K562 (cell line): ENCODE data around the gene TNFAIP1. TPM values are rescaled to one million over a fixed set of nuclear protein-coding genes. Genes with fewer than 3 reads are reported as not detected.

Experiments used
- ATAC-seq: fragments of 200-7000 bp; cut with Tn5 transposase; 3 replicates; pipeline ENCODE4 v1.9.1; 2020; ENCODE audit warnings: moderate library complexity
- BruUV-seq: library from RNA; stranded (reverse); fragments of 400-500 nt; replicated peaks from 2 replicates; lab custom pipeline; 2021; lab: Mats Ljungman, UMichigan
- CTCF ChIA-PET: fragments of 300-600 bp; formaldehyde crosslinking; extraction: SDS; loops from one replicate; lab custom pipeline; 2021; ENCODE audit warnings: low intra/inter-chr PET ratio; lab: Yijun Ruan, JAX
- POLR2A ChIA-PET: fragments of 300-600, 350-650 bp; sonication (Branson Sonifier 250); formaldehyde crosslinking; extraction: SDS; loops from one replicate; lab custom pipeline; 2021; ENCODE audit warnings: antibody characterized with exemption, inconsistent platforms; lab: Yijun Ruan, JAX
- DNase-seq, 4 experiments: peaks; one replicate each; pipeline versions ENCODE4 v3.0.0 to v3.0.0-alpha.2; 2011 to 2018; ENCODE audit warnings: low spot score in 3 of 4, mixed read lengths in 3 of 4; ENCODE audit errors: extremely low read depth in 1 of 4
- FAIRE-seq: peaks from 2 replicates; lab custom pipeline; 2011; peaks lifted over from hg19 to GRCh38; lab: Jason Lieb, UNC
- H2AFZ ChIP-seq: 2 replicates; pipeline ENCODE4 v1.6.0; 2011; ENCODE audit warnings: low read depth, low read length, control low read depth, inconsistent platforms
- H3K27ac ChIP-seq: fragments of 200-600 bp; 3 replicates; pipeline ENCODE4 v1.8.0; 2011; ENCODE audit warnings: low read depth, mild to moderate bottlenecking, control low read depth, inconsistent platforms, low read length, moderate library complexity, mixed read lengths; ENCODE audit errors: extremely low read depth
- H3K27me3 ChIP-seq, 2 experiments: fragments of 300-600 bp in 1 of 2; 2 replicates in 1 of 2; 3 replicates in 1 of 2; pipeline versions ENCODE4 v1.6.0 to v1.8.0; 2011; ENCODE audit warnings: inconsistent platforms in 2 of 2, low read length in 2 of 2, mild to moderate bottlenecking in 1 of 2, mixed read lengths in 1 of 2, moderate library complexity in 1 of 2; ENCODE audit not compliant: control insufficient read depth in 2 of 2, insufficient read depth in 2 of 2
- H3K36me3 ChIP-seq: fragments of 300-600 bp; 3 replicates; pipeline ENCODE4 v1.8.0; 2011; ENCODE audit warnings: mild to moderate bottlenecking, low read length, inconsistent platforms; ENCODE audit not compliant: control insufficient read depth, insufficient read depth
- H3K4me1 ChIP-seq, 2 experiments: fragments of 200-600 bp in 1 of 2; replicated peaks in 1 of 2; 2 replicates in 1 of 2; 3 replicates in 1 of 2; pipeline versions ENCODE4 v1.5.1 to v1.8.0; 2011; ENCODE audit warnings: inconsistent platforms in 2 of 2, low read length in 2 of 2, mild to moderate bottlenecking in 1 of 2, mixed read lengths in 1 of 2, moderate library complexity in 1 of 2; ENCODE audit not compliant: control insufficient read depth in 2 of 2, insufficient read depth in 2 of 2
- H3K4me2 ChIP-seq: 2 replicates; pipeline ENCODE4 v1.6.1; 2011; ENCODE audit warnings: low read length, control low read depth, inconsistent platforms, mixed read lengths; ENCODE audit not compliant: insufficient read depth
- H3K4me3 ChIP-seq: fragments of 200-600 bp; sonication (generic), shearing (Covaris generic); 2 replicates; pipeline ENCODE4 v1.5.1; 2016; ENCODE audit warnings: control low read depth, inconsistent platforms
- H3K79me2 ChIP-seq: fragments of 200-600 bp; 3 replicates; pipeline ENCODE4 v1.8.0; 2011; ENCODE audit warnings: low read length, inconsistent platforms; ENCODE audit not compliant: control insufficient read depth, insufficient read depth
- H3K9ac ChIP-seq, 2 experiments: 2 replicates each; pipeline versions ENCODE4 v1.6.0 to v1.6.1; 2011; ENCODE audit warnings: low read depth in 2 of 2, low read length in 2 of 2, control low read depth in 1 of 2, inconsistent platforms in 1 of 2, mild to moderate bottlenecking in 1 of 2, mixed read lengths in 1 of 2; ENCODE audit not compliant: insufficient read depth in 1 of 2
- H3K9me1 ChIP-seq: one replicate; pipeline ENCODE4 v1.6.0; 2011; ENCODE audit warnings: inconsistent platforms, mild to moderate bottlenecking, low read length, moderate library complexity; ENCODE audit not compliant: control insufficient read depth, insufficient read depth
- H3K9me3 ChIP-seq: replicated peaks from 2 replicates; pipeline ENCODE4 v1.5.1; 2011; ENCODE audit warnings: low read depth, low read length, inconsistent platforms; ENCODE audit not compliant: control insufficient read depth, insufficient read depth
- H4K20me1 ChIP-seq: replicated peaks from 2 replicates; pipeline ENCODE4 v1.6.1; 2011; ENCODE audit warnings: low read length, inconsistent platforms, mixed read lengths; ENCODE audit not compliant: control insufficient read depth, insufficient read depth
- AFF4 ChIP-seq: sonication (generic); formaldehyde crosslinking; IDR thresholded peaks from 2 replicates; pipeline ENCODE4 v1.8.0; 2023; ENCODE audit warnings: mild to moderate bottlenecking, missing genetic modification reagents
- CCAR2 ChIP-seq: fragments of 200-400 bp; formaldehyde crosslinking; IDR thresholded peaks from 2 replicates; pipeline ENCODE4 v1.6.1; 2017; ENCODE audit warnings: mild to moderate bottlenecking, low read depth, low read length
- HOMEZ ChIP-seq: fragments of 250-450 bp; sonication (Bioruptor Pico); IDR thresholded peaks from 2 replicates; pipeline ENCODE4 v1.4.0; 2020; ENCODE audit warnings: mild to moderate bottlenecking, moderate library complexity
- NCOA1 ChIP-seq: fragments of 450-650 bp; IDR thresholded peaks from 2 replicates; pipeline ENCODE4 v1.6.1; 2016; ENCODE audit warnings: low read depth
- RCOR1 ChIP-seq, 2 experiments: IDR thresholded peaks; 2 replicates each; pipeline ENCODE4 v1.6.1; 2012; ENCODE audit warnings: low read depth in 2 of 2, low read length in 2 of 2, borderline replicate concordance in 1 of 2, improper control_type of control experiment in 1 of 2
- RREB1 ChIP-seq: fragments of 250-450 bp; sonication (Bioruptor Pico); IDR thresholded peaks from 2 replicates; pipeline ENCODE4 v1.4.0; 2020
- STAT5A ChIP-seq: IDR thresholded peaks from 2 replicates; pipeline ENCODE4 v1.6.1; 2012; ENCODE audit warnings: low read length, inconsistent platforms, borderline replicate concordance
- in situ Hi-C: fragments of 300-500 bp; cut with MboI; formaldehyde crosslinking; loops from 4 replicates; pipeline ENCODE4 v1.15.0; 2018; ENCODE audit warnings: inconsistent platforms, mixed read lengths
- intact Hi-C: fragments of 100-400 bp; cut with micrococcal nuclease; formaldehyde crosslinking; loops from 2 replicates; pipeline ENCODE4 v1.14.2; 2022
- polyA plus RNA-seq, 8 experiments: library from polyadenylated mRNA; depleted of rRNA in 4 of 8; stranded (reverse) in 5 of 8; unstranded in 3 of 8; fragments of >200 nt; fragmentation: Nextera tagmentation in 2 of 8; fragmentation: Illumina TruSeq in 1 of 8; extraction: Ambion mirVana in 2 of 8; extraction: Trizol in 1 of 8; gene quantifications; 2 replicates each; pipeline versions ENCODE4 v1.2.1 to v1.2.3, GENCODE V29; 2011 to 2014; ENCODE audit warnings: inconsistent platforms in 1 of 8, missing spikeins in 1 of 8
- total RNA-seq, 7 experiments: library from RNA; depleted of rRNA in 6 of 7; stranded (reverse); fragments of >200 nt in 6 of 7; fragmentation: Illumina TruSeq in 2 of 7; extraction: Trizol in 2 of 7; gene quantifications; 2 replicates each; pipeline versions ENCODE4 v1.2.1 to v1.2.3, GENCODE V29; 2011 to 2021; ENCODE audit warnings: low replicate concordance in 1 of 7
- TF ChIP-seq, protein P1 (sequence below), 2 experiments: IDR thresholded peaks; 2 replicates each; pipeline ENCODE4 v1.6.1; 2012; ENCODE audit warnings: improper control_type of control experiment in 2 of 2, low read depth in 2 of 2, low read length in 2 of 2, borderline replicate concordance in 1 of 2

Gene TNFAIP1
- total and polyA plus RNA-seq, 9 of the 15 experiments (the other 6 are each of a cell fraction or from before 2014, with no cell fraction given) = 2.1 to 20.1 (median 8.2) TPM

GRCh38 chr17:28386391-28386790 is 50.8 kb downstream of the TNFAIP1 start:
- FAIRE-seq = no peak
- no peak overlapping the region for H3K27ac ChIP-seq
- no peaks in the 10 kb centered on the region for H4K20me1 ChIP-seq
- H3K4me3 ChIP-seq = no peak overlapping the region
- H3K9me1 ChIP-seq = no peaks in the 10 kb centered on the region
- in situ Hi-C loops = no loop called here
- no peaks in the 10 kb centered on the region for H3K36me3 ChIP-seq
- H3K79me2 ChIP-seq = no peaks in the 10 kb centered on the region
- no peak for DNase-seq
- peaks cover 11 to 41% of the 10 kb centered on the region in 2 experiments; a peak in 3 of 5 replicates for H3K27me3 ChIP-seq
- H3K4me2 ChIP-seq = no peak overlapping the region
- BruUV-seq = no TSS peak
- ChIA-PET CTCF (no interaction called here), POLR2A (interaction anchor here (0.6 to 1.2 kb wide), 2 partner anchors 13 to 15 kb away, joined by 3 read pairs; no protein-coding TSS in a partner anchor)
- no peak for ATAC-seq
- H3K9me3 ChIP-seq = no peaks in the 10 kb centered on the region
- intact Hi-C loops = no loop called here
- H2AFZ ChIP-seq = no peak overlapping the region
- H3K9ac ChIP-seq = no peak overlapping the region
- H3K4me1 ChIP-seq = peaks cover 12 to 23% of the 10 kb centered on the region in 2 experiments; a peak in 4 of 5 replicates
- TF ChIP-seq, protein P1, sequence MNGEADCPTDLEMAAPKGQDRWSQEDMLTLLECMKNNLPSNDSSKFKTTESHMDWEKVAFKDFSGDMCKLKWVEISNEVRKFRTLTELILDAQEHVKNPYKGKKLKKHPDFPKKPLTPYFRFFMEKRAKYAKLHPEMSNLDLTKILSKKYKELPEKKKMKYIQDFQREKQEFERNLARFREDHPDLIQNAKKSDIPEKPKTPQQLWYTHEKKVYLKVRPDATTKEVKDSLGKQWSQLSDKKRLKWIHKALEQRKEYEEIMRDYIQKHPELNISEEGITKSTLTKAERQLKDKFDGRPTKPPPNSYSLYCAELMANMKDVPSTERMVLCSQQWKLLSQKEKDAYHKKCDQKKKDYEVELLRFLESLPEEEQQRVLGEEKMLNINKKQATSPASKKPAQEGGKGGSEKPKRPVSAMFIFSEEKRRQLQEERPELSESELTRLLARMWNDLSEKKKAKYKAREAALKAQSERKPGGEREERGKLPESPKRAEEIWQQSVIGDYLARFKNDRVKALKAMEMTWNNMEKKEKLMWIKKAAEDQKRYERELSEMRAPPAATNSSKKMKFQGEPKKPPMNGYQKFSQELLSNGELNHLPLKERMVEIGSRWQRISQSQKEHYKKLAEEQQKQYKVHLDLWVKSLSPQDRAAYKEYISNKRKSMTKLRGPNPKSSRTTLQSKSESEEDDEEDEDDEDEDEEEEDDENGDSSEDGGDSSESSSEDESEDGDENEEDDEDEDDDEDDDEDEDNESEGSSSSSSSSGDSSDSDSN (IDR thresholded peaks at IDR 0.05; ENCODE audit: borderline replicate concordance in 1 of 2, low read depth in 2 of 2, low read length in 2 of 2) = no peak
- TF ChIP-seq RREB1 (no peak), RCOR1 (IDR thresholded peaks at IDR 0.05; ENCODE audit: borderline replicate concordance in 1 of 2, low read depth in 2 of 2, low read length in 2 of 2) (no peak), CCAR2 (no peak), AFF4 (no peak), NCOA1 (no peak), STAT5A (no peak), HOMEZ (CRISPR knock-in tag) (no peak)
